IPS-20b (cell line): ENCODE results near the gene ANP32E.
A peak's percentile ranks its signal among the peaks of the same experiment; 100 is the strongest.

Experiments
- H3K27ac ChIP-seq: one replicate; pipeline ENCODE4 v1.5.1; 2013; ENCODE audit warnings: low read length
- H3K27me3 ChIP-seq: 2 replicates; pipeline ENCODE4 v1.6.1; 2013; ENCODE audit warnings: mild to moderate bottlenecking, low read length, inconsistent platforms; ENCODE audit not compliant: insufficient read depth
- H3K36me3 ChIP-seq: 2 replicates; pipeline ENCODE4 v1.6.1; 2013; ENCODE audit warnings: low read depth, mild to moderate bottlenecking, inconsistent platforms, low read length, moderate library complexity; ENCODE audit not compliant: insufficient read depth
- H3K4me1 ChIP-seq: 2 replicates; pipeline ENCODE4 v1.6.1; 2013; ENCODE audit warnings: mild to moderate bottlenecking, control low read depth, inconsistent platforms, low read length, moderate library complexity; ENCODE audit not compliant: insufficient read depth
- H3K4me3 ChIP-seq: 2 replicates; pipeline ENCODE4 v1.5.1; 2013; ENCODE audit warnings: mild to moderate bottlenecking, low read length, inconsistent platforms
- H3K9ac ChIP-seq: 2 replicates; pipeline ENCODE4 v1.6.1; 2013; ENCODE audit warnings: low read depth, mild to moderate bottlenecking, inconsistent platforms, low read length, moderate library complexity
- H3K9me3 ChIP-seq: 2 replicates; pipeline ENCODE4 v1.6.1; 2013; ENCODE audit warnings: mild to moderate bottlenecking, low read depth, low read length, inconsistent platforms; ENCODE audit not compliant: insufficient read depth

ANP32E gene

DNA sequence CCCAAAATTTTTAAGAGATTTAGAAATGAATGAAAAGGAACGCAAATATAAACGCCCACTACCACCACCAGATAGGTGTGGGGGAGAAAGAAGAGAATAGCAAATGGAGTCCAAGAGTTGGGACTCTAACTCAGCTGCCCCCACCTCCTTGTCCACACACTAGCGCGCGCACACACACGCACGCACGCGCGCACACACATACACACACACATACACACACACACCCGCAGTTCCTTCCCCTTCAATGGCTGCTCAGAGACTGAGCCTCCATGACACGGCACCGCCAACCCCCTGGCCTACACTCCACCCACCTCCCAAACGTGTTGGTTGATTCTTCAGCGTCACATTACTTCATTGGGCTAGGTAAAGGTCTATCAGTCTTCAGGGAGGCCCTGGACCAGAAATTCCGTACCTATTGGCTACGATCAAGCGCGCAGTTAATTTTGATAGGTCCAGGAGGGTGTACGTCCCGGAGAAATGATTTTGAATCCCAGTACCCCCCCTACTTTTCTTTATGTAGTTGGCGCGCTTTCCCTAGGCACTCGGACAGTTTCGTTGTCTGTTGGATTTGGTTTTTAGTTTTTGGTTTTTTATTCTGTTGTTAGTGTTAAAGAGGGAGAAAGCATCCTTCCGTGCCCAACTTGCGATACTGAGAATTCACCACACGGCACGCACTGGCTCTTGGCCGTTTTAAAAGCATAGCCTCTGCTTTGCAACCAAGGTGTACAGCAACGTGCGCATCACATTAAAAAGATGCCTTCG, at the start of gene ANP32E:
TSS of gene ANP32E (minus strand) at position 261 of the 762 bp plus-strand sequence. CDS start 326 bp downstream, outside the sequence.
- no peaks in the 10 kb centered on the region for H3K27me3 ChIP-seq
- H3K9me3 ChIP-seq = no peaks in the 10 kb centered on the region; the same call in 1 of the 2 replicates
- peaks cover 8% of the 10 kb centered on the region for H3K36me3 ChIP-seq
- H3K9ac ChIP-seq = peak within 1 kb of the TSS; percentile 100
- peak within 1 kb of the TSS; percentile 98 for H3K4me3 ChIP-seq
- peak within 1 kb of the TSS; percentile 99 for H3K27ac ChIP-seq
- H3K4me1 ChIP-seq = peaks cover 14% of the 10 kb centered on the region

DNA sequence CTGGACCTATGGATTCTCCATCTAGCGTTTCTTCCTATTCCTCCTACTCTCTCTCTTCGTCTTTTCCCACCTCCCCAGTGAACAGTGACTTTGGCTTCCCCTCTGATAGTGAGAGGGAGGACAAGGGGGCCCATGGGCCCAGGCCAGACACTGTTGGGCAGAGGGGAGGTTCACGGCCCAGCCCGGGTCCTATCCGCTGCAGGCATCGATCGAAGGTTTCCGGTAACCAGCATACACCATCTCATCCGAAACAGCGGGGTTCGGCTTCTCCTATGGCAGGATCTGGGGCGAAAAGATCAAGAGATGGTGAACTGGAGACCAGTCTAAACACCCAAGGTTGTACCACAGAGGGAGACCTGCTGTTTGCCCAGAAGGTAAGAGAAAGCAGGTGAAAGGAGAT, 47.3 kb upstream of the ANP32E start:
- H3K27ac ChIP-seq = no peak overlapping the region

DNA sequence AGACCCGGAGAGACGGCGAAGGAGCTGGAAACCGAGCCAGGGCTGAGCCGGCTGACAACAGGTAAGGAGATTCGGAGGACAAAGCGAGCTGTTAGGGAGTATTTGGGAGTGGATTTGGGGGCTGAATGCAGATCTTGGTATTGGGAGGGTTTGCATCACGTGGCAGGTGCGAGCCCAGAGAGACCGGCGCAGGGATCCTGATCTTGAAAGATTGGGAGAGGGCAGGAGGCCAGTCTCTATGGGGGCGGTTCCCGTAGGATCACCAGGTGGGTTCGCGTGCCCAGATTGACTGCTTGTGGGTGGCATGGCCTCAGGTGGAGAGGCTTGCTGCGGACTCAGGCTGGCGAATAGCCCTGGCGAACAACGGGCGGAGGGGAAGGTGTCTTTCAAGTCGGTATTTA, 46.6 kb upstream of the ANP32E start:
- H3K4me1 ChIP-seq = no peaks in the 10 kb centered on the region
- H3K9ac ChIP-seq = peak overlapping the region; percentile 66; the same call in 1 of the 2 replicates
- no peaks in the 10 kb centered on the region for H3K9me3 ChIP-seq
- peaks cover 16% of the 10 kb centered on the region; the same call in 1 of the 2 replicates for H3K36me3 ChIP-seq
- no peak overlapping the region for H3K27ac ChIP-seq
- H3K4me3 ChIP-seq = peak overlapping the region; percentile 71
- peaks cover 12% of the 10 kb centered on the region for H3K27me3 ChIP-seq

More for the DNA sequence above, 47.3 kb upstream of the ANP32E start:
- Histone ChIP-seq H3K27me3 (peaks cover 12% of the 10 kb centered on the region), H3K9ac (peak overlapping the region; percentile 66; the same call in 1 of the 2 replicates), H3K4me3 (peak overlapping the region; percentile 71), H3K36me3 (peaks cover 16% of the 10 kb centered on the region; the same call in 1 of the 2 replicates), H3K4me1 (no peaks in the 10 kb centered on the region), H3K9me3 (no peaks in the 10 kb centered on the region)

DNA sequence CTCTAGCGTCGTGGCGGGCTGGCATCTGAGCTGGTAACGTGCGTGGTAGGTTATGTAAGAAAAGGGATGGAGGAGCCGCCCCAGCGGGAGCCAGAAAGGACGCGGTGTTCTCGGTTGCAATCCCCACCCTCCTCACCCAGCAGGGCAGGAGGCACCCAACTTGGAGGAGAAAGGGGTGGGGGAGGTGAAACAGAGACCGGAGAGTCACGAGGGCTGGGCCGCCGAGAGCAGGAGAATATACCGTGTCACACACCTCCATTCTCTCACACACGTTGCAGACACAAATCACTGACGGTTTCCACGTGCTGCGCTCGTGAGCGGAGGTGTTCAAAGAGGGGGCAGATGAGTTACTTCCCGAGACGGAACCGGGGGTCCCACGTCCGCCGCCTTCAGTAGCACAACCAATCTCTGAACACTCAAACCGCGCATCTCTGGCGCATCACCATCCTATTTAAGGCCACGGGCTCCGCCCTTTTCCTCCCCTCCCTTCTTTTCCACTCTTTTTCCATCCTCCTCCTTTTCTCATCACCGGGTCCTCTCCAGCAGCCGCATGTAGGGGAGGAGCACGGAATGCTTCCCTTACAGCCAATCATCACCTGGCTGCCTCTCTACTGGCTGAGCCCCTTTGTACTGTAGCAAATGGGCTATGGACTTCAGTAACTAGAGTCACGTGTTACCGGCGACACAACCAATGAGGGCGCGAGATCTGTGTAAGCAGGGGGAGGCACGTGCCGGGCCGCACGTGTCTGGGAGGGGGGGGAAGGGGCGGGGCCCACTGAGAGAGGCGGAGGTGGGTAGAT, 46.0 kb upstream of the ANP32E start, which contains the start of gene CIART:
TSS of gene CIART (plus strand) at position 797 of the 800 bp plus-strand sequence. CDS start 714 bp downstream, outside the sequence.
- peak within 1 kb of the TSS; percentile 78; the same call in 1 of the 2 replicates for H3K9ac ChIP-seq
- H3K4me1 ChIP-seq = no peaks in the 10 kb centered on the region
- peaks cover 12% of the 10 kb centered on the region for H3K27me3 ChIP-seq
- H3K36me3 ChIP-seq = peaks cover 16% of the 10 kb centered on the region; the same call in 1 of the 2 replicates
- peak within 1 kb of the TSS; percentile 72 for H3K4me3 ChIP-seq
- H3K27ac ChIP-seq = peak within 1 kb of the TSS; percentile 42
- no peaks in the 10 kb centered on the region for H3K9me3 ChIP-seq

DNA sequence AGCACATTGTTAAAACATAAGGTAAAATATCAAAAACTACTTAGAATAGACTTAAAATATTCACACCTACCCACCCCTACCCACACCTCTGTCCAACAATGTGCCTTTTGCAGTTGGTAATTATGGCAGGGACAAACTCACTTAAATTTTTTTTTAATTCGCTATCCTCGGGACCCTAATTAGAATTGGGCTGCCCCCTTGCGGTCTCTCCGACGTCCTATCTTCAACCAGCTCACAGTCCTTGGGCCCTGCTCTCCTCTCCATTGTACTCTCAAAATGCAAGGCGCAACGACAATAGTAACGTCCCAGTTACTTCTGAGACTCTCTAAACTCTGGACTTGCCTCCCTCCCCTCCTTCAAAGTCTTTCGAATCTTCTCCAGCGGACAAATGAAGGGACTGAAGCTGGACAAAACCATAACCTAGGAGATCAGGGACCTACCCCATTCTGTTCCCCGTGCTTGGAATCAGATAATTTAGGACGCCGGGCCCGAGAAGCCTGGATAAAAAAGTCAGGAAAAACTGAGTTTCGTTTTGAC, 45.4 kb upstream of the ANP32E start:
- peak overlapping the region; percentile 78; the same call in 1 of the 2 replicates for H3K9ac ChIP-seq
- peak overlapping the region; percentile 42 for H3K27ac ChIP-seq
- peaks cover 12% of the 10 kb centered on the region for H3K27me3 ChIP-seq
- no peaks in the 10 kb centered on the region for H3K4me1 ChIP-seq
- H3K36me3 ChIP-seq = peaks cover 15% of the 10 kb centered on the region; the same call in 1 of the 2 replicates
- H3K9me3 ChIP-seq = no peaks in the 10 kb centered on the region
- peak overlapping the region; percentile 72 for H3K4me3 ChIP-seq

DNA sequence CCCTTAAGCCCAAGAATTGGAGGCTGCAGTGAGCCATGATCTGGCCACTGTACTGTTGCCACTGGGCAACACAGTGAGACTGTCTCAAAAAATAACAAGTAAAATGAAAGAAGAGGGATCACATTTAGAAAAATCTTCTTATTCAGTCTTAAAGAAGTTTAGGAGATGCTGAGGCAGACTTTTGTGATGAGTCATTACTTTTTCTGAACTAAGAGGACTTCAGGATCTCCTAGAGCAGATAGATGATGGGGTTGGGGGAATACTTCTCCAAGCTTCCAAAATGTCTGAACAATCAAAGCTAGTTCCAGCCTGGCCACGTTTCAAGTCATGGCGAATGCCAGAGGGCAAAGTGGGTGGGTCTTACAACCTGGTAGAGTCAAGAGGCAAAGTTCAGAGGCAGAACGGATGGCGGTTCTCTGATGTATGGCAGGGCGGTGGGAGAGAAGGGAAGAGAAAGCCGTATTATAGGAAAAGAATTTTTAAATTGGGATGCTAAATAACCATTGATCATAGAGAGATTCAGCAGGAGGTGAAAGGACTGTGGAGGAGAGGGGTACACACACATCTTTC, 44.3 kb upstream of the ANP32E start:
- Histone ChIP-seq H3K36me3 (peaks cover 18% of the 10 kb centered on the region; the same call in 1 of the 2 replicates), H3K27ac (no peak overlapping the region)

DNA sequence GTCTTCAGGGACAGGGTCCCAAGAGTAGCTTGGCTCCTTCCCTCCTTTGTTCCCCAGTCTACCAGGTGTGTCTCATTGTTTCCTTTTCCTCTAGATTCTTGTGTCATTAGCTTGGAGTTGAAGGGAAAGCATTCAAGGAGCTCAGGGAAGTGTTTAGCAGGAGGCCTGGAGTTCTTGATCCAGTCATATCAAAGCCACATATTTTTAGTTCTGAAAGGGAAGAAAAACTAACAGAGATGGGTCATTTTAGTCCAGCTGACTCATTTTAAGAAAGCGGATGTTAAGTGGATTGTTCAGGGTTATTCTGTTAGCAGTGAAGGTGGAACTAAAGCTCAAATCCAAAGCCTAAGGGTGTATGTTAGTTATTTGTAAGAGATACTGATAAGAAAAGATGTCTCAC, 37.4 kb upstream of the ANP32E start:
- peak overlapping the region; percentile 78; the same call in 1 of the 2 replicates for H3K9ac ChIP-seq
- peaks cover 12% of the 10 kb centered on the region; the same call in 1 of the 2 replicates for H3K4me1 ChIP-seq

More for the DNA sequence above, 44.3 kb upstream of the ANP32E start:
- H3K4me3 ChIP-seq = no peak overlapping the region
- H3K9me3 ChIP-seq = no peaks in the 10 kb centered on the region
- no peaks in the 10 kb centered on the region for H3K4me1 ChIP-seq
- H3K27me3 ChIP-seq = peaks cover 12% of the 10 kb centered on the region
- no peak overlapping the region for H3K9ac ChIP-seq

DNA sequence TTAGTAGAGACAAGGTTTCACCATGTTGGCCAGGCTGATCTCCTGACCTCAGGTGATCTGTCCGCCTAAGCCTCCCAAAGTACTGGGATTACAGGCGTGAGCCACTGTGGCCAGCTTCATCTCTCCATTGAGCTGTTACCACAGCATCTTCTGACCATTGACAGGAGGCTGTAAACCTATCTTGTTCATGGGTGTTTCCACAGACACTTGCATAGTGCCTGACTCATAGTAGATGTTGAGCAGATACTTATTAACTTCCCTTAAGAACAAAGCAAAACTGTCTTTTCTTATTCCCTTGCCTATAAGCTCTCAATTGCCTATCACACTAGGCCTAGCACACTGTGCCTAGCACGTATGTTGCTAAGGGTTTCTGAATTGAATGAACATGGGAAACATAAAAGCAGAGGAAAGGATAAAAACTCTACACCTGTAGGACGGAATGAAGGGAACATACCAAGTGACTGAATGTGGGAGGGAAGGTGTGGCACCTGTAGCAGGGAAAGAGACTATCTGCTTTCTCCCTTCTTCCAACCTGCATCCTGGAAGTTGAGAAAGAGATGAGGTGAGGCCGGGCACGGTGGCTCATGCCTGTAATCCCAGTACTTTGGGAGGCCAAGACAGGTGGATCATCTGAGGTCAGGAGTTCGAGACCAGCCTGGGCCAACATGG, 35.5 kb upstream of the ANP32E start:
- Histone ChIP-seq H3K9me3 (no peaks in the 10 kb centered on the region), H3K4me3 (no peak overlapping the region), H3K36me3 (peaks cover 16% of the 10 kb centered on the region), H3K27me3 (no peaks in the 10 kb centered on the region), H3K4me1 (peaks cover 15% of the 10 kb centered on the region; the same call in 1 of the 2 replicates), H3K9ac (no peak overlapping the region), H3K27ac (no peak overlapping the region)

More for the DNA sequence above, 37.4 kb upstream of the ANP32E start:
- Histone ChIP-seq H3K36me3 (0 out of 2 replicates have a peak, but pooled peaks cover 9% of the 10 kb centered on the region), H3K27me3 (no peaks in the 10 kb centered on the region), H3K27ac (no peak overlapping the region), H3K9me3 (no peaks in the 10 kb centered on the region), H3K4me3 (peak overlapping the region; percentile 69)

DNA sequence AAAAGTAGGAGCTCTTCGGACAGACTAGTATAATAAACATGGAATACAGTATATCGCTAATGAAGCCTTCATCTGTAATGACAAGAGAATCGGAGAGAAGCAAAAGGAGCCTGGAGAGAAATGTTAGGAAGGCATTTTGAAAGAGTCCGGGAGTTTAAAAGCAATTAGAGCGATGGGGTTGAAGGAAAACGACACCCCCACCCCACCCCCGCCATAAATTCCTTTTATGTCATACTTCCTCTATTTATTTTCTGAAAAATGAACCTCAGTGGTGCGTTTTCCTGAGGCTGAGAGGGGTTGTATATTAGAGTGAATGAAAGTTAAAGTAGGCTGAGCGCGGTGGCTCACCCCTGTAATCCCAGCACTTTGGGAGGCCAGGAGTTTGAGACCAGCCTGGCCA, 33.5 kb upstream of the ANP32E start:
- peak overlapping the region; percentile 96; the same call in 1 of the 2 replicates for H3K9ac ChIP-seq
- H3K9me3 ChIP-seq = no peaks in the 10 kb centered on the region
- peak overlapping the region; percentile 83 for H3K27ac ChIP-seq
- peaks cover 15% of the 10 kb centered on the region; the same call in 1 of the 2 replicates for H3K4me1 ChIP-seq
- no peaks in the 10 kb centered on the region for H3K27me3 ChIP-seq
- peaks cover 29% of the 10 kb centered on the region for H3K36me3 ChIP-seq
- H3K4me3 ChIP-seq = peak overlapping the region; percentile 97

DNA sequence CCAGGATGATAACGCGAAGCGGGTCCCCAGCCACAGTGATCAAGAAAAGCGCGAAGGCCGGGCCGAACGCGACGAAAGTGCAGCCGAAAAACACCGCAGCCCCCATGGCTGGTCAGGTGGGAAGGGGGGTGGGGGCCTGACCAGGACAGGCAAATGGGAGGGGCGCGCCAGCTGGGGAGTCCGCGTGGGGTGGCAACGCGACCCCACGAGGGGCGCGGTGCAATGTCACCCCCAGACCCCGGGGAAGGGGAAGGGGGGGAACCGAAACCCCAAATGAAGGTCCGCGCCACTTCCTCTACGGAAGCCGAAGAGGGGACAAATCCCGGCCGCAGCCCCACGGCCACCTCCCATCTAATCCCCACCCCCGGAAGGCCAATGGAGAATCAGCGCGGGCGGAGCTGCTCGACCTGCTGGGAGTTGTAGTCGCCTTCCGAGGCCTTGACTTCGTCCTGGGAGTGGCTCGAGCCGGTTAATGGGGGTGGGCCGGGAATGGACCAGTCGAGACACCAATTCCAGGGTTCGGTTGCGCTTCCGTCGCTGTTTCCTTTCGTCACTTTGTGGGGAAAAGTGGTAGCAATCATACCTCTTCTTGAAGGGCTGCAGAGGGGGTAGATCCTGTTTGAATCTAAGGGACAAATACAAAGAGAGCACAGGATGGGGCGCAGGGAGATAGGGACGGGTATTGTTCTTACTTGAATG, 32.9 kb upstream of the ANP32E start, which contains the start of gene APH1A:
TSS of gene APH1A (minus strand) at position 312 of the 699 bp plus-strand sequence. CDS start at position 106, 206 bp downstream.
- Histone ChIP-seq H3K4me1 (peaks cover 15% of the 10 kb centered on the region; the same call in 1 of the 2 replicates), H3K9ac (peak within 1 kb of the TSS; percentile 96), H3K4me3 (peak within 1 kb of the TSS; percentile 97), H3K27me3 (no peaks in the 10 kb centered on the region), H3K9me3 (no peaks in the 10 kb centered on the region), H3K27ac (peak within 1 kb of the TSS; percentile 84), H3K36me3 (peaks cover 35% of the 10 kb centered on the region)
